NB4 (cell line): Measurements from ENCODE around the gene ZNF334.

ENCODE experiments used
- POLR2A ChIP-seq: IDR thresholded peaks from 2 replicates; pipeline ENCODE4 v1.6.1; 2011; ENCODE audit warnings: mild to moderate bottlenecking; ENCODE audit not compliant: insufficient read length; ENCODE audit errors: extremely low read depth
- TF ChIP-seq, protein P1 (sequence below): IDR thresholded peaks from one replicate; pipeline ENCODE4 v1.5.1; 2012; ENCODE audit warnings: low read depth, low read length

DNA sequence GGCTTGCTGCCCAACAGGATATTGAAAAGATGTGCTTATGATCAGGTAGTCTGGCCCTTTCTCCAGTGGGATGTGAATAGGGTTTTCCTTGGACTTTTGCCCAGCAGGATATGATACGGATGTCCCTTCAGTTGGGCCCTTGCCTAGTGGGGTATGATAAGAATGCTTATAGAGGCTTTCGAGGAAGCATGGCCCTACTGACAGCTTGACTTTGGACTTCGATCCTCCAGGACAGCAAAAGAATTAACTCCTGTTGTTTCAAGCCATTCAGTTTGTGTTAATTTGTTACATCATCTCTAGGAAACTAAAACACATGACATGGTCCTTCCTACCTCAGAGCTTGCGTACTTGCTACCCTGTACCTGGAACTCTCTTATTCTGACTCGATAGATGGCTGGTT, 9.7 kb upstream of the ZNF334 start:
- TF ChIP-seq, protein P1, sequence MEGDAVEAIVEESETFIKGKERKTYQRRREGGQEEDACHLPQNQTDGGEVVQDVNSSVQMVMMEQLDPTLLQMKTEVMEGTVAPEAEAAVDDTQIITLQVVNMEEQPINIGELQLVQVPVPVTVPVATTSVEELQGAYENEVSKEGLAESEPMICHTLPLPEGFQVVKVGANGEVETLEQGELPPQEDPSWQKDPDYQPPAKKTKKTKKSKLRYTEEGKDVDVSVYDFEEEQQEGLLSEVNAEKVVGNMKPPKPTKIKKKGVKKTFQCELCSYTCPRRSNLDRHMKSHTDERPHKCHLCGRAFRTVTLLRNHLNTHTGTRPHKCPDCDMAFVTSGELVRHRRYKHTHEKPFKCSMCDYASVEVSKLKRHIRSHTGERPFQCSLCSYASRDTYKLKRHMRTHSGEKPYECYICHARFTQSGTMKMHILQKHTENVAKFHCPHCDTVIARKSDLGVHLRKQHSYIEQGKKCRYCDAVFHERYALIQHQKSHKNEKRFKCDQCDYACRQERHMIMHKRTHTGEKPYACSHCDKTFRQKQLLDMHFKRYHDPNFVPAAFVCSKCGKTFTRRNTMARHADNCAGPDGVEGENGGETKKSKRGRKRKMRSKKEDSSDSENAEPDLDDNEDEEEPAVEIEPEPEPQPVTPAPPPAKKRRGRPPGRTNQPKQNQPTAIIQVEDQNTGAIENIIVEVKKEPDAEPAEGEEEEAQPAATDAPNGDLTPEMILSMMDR = no peak
- TF ChIP-seq POLR2A = no peak
